ENCODE results near the gene HNRNPU.

DNA sequence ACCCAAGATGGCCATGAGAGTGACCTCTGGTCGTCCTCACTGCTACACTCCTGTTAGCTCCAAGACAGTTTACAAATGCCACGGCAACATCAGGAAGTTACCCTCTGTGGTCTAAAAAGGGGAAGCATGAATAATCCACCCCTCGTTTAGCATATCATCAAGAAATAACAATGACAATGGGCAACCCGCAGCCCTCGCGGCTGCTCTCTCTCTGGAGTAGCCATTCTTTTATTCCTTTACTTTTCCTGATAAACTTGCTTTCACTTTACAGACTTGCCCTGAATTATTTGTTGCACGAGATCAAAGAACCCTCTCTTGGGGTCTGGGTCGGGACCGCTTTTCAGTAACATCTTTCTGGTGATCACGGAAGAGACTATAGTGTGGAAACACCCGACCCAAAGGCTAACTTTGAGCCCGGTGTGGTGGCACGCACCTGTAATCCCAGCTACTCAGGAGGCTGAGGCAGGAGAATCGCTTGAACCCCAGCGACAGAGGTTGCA, 48.7 kb downstream of the HNRNPU start:
- TF ChIP-seq, protein P1, sequence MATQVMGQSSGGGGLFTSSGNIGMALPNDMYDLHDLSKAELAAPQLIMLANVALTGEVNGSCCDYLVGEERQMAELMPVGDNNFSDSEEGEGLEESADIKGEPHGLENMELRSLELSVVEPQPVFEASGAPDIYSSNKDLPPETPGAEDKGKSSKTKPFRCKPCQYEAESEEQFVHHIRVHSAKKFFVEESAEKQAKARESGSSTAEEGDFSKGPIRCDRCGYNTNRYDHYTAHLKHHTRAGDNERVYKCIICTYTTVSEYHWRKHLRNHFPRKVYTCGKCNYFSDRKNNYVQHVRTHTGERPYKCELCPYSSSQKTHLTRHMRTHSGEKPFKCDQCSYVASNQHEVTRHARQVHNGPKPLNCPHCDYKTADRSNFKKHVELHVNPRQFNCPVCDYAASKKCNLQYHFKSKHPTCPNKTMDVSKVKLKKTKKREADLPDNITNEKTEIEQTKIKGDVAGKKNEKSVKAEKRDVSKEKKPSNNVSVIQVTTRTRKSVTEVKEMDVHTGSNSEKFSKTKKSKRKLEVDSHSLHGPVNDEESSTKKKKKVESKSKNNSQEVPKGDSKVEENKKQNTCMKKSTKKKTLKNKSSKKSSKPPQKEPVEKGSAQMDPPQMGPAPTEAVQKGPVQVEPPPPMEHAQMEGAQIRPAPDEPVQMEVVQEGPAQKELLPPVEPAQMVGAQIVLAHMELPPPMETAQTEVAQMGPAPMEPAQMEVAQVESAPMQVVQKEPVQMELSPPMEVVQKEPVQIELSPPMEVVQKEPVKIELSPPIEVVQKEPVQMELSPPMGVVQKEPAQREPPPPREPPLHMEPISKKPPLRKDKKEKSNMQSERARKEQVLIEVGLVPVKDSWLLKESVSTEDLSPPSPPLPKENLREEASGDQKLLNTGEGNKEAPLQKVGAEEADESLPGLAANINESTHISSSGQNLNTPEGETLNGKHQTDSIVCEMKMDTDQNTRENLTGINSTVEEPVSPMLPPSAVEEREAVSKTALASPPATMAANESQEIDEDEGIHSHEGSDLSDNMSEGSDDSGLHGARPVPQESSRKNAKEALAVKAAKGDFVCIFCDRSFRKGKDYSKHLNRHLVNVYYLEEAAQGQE (IDR thresholded peaks at IDR 0.05), result no peak
- TF ChIP-seq, protein P2, sequence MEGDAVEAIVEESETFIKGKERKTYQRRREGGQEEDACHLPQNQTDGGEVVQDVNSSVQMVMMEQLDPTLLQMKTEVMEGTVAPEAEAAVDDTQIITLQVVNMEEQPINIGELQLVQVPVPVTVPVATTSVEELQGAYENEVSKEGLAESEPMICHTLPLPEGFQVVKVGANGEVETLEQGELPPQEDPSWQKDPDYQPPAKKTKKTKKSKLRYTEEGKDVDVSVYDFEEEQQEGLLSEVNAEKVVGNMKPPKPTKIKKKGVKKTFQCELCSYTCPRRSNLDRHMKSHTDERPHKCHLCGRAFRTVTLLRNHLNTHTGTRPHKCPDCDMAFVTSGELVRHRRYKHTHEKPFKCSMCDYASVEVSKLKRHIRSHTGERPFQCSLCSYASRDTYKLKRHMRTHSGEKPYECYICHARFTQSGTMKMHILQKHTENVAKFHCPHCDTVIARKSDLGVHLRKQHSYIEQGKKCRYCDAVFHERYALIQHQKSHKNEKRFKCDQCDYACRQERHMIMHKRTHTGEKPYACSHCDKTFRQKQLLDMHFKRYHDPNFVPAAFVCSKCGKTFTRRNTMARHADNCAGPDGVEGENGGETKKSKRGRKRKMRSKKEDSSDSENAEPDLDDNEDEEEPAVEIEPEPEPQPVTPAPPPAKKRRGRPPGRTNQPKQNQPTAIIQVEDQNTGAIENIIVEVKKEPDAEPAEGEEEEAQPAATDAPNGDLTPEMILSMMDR (IDR thresholded peaks at IDR 0.05), result no peak
- no peak for TF ChIP-seq CHD4 (IDR thresholded peaks at IDR 0.05; ENCODE audit: borderline replicate concordance)
- TF ChIP-seq POLR2A (IDR thresholded peaks at IDR 0.05; ENCODE audit: low read length), result no peak
- TF ChIP-seq MYC (IDR thresholded peaks at IDR 0.05; ENCODE audit: borderline replicate concordance, low read length), result no peak
- no peak for TF ChIP-seq HEYL (CRISPR knock-in tag; IDR thresholded peaks at IDR 0.05)
- no peak for TF ChIP-seq RFX5 (IDR thresholded peaks at IDR 0.05)
- TF ChIP-seq JUN (IDR thresholded peaks at IDR 0.05), result no peak
- TF ChIP-seq RNF2 (IDR thresholded peaks at IDR 0.05; ENCODE audit: borderline replicate concordance, low read depth), result no peak
- no peak for TF ChIP-seq CHD2 (IDR thresholded peaks at IDR 0.05; ENCODE audit: low read length, partially characterized antibody)
- TF ChIP-seq, protein P3, sequence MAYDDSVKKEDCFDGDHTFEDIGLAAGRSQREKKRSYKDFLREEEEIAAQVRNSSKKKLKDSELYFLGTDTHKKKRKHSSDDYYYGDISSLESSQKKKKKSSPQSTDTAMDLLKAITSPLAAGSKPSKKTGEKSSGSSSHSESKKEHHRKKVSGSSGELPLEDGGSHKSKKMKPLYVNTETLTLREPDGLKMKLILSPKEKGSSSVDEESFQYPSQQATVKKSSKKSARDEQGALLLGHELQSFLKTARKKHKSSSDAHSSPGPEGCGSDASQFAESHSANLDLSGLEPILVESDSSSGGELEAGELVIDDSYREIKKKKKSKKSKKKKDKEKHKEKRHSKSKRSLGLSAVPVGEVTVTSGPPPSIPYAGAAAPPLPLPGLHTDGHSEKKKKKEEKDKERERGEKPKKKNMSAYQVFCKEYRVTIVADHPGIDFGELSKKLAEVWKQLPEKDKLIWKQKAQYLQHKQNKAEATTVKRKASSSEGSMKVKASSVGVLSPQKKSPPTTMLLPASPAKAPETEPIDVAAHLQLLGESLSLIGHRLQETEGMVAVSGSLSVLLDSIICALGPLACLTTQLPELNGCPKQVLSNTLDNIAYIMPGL (CRISPR knock-in tag; IDR thresholded peaks at IDR 0.05; ENCODE audit: borderline replicate concordance), result no peak
- no peak for TF ChIP-seq JUNB (IDR thresholded peaks at IDR 0.05)
- TF ChIP-seq HDAC2 (IDR thresholded peaks at IDR 0.05), result no peak

All from A549 (cell line).